GM19438 (cell line): ENCODE measurements around the gene ARFIP1.

ENCODE experiments used
- ATAC-seq: cut with Tn5 transposase; IDR thresholded peaks from one replicate; pipeline ENCODE4 v1.9.1; 2021; ENCODE audit warnings: low read depth; ENCODE audit not compliant: unreplicated experiment

The ARFIP1 gene

DNA sequence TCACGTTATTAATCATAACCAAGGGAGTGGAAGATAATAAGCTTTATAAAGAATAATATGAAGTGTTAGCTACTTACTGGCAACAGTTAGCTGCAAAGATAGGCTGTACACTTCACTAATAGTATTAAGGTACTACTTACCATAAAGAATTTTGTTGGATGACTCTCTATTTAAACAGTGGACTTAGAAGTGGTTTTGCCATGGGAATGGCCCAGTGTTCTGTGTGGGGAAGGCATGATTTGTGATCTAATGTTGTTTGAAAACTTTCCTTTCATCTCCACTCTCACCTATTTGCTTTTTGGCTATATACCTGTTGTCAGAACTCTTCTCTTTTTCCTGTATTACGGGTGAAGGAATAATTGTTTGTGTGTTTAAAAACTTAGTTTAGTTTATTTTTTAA, 179.3 kb downstream of the ARFIP1 start:
- no peak for ATAC-seq

GRCh38 chr4:152960082-152960481, 180.3 kb downstream of the ARFIP1 start:
- ATAC-seq: no peak

GRCh38 chr4:152961014-152961772, 181.4 kb downstream of the ARFIP1 start:
- no peak for ATAC-seq

GRCh38 chr4:152961773-152962115, 182.0 kb downstream of the ARFIP1 start:
- ATAC-seq: no peak
